ENCODE results near the gene HRH2.

- TF ChIP-seq FOXP2 (optimal IDR thresholded peaks at IDR 0.05; ENCODE audit: borderline replicate concordance, extremely low read depth, extremely low read length, insufficient read depth), result no peak
- no peak for TF ChIP-seq REST (IDR thresholded peaks at IDR 0.05; ENCODE audit: insufficient read depth in 1 of 2, low read depth in 2 of 2, low read length in 2 of 2)
Observed at GRCh38 chr5:175706499-175706898, 48.6 kb downstream of the HRH2 start.
